Measurements from ENCODE around the gene PTPRJ.
A peak's percentile ranks its signal among the peaks of the same experiment; 100 is the strongest.

PTPRJ gene

GRCh38 chr11:48104568-48104924 is 124.2 kb downstream of the PTPRJ start:
- no peak for TF ChIP-seq CTCF (IDR thresholded peaks at IDR 0.05; ENCODE audit: low read depth, low read length)
- in situ Hi-C loops (cut with HindIII; ENCODE audit: low sequenced_read_pairs): no loop called here
- no peak for DNase-seq (ENCODE audit: low read depth, low spot score)
- no peak overlapping the region for H3K4me3 ChIP-seq (ENCODE audit: low read depth, low read length)

- no peak overlapping the region for H3K4me3 ChIP-seq (ENCODE audit: low read depth, low read length)
- no peak for TF ChIP-seq CTCF (IDR thresholded peaks at IDR 0.05; ENCODE audit: low read depth, low read length)
- DNase-seq (ENCODE audit: low read depth, low spot score): no peak
- in situ Hi-C loops (cut with HindIII; ENCODE audit: low sequenced_read_pairs): no loop called here
These were observed 125.0 kb downstream of the PTPRJ start for GRCh38 chr11:48105096-48105990.

- in situ Hi-C loops (cut with HindIII; ENCODE audit: low sequenced_read_pairs): no loop called here
- no peak overlapping the region for H3K4me3 ChIP-seq (ENCODE audit: low read depth, low read length)
- no peak for TF ChIP-seq CTCF (IDR thresholded peaks at IDR 0.05; ENCODE audit: low read depth, low read length)
- DNase-seq (ENCODE audit: low read depth, low spot score): no peak
These were observed 125.8 kb downstream of the PTPRJ start for GRCh38 chr11:48106166-48106565.

GRCh38 chr11:48107188-48107704 is 126.9 kb downstream of the PTPRJ start:
- DNase-seq (ENCODE audit: low read depth, low spot score): no peak
- no peak overlapping the region for H3K4me3 ChIP-seq (ENCODE audit: low read depth, low read length)
- TF ChIP-seq CTCF (IDR thresholded peaks at IDR 0.05; ENCODE audit: low read depth, low read length): no peak
- in situ Hi-C loops (cut with HindIII; ENCODE audit: low sequenced_read_pairs): no loop called here

GRCh38 chr11:48108231-48109045 is 128.1 kb downstream of the PTPRJ start:
- no peak overlapping the region for H3K4me3 ChIP-seq (ENCODE audit: low read depth, low read length)
- TF ChIP-seq CTCF (IDR thresholded peaks at IDR 0.05; ENCODE audit: low read depth, low read length): no peak
- no peak for DNase-seq (ENCODE audit: low read depth, low spot score)
- in situ Hi-C loops (cut with HindIII; ENCODE audit: low sequenced_read_pairs): no loop called here

GRCh38 chr11:48109046-48109666 is 128.8 kb downstream of the PTPRJ start:
- no peak overlapping the region for H3K4me3 ChIP-seq (ENCODE audit: low read depth, low read length)
- peak; percentile 64 for DNase-seq (ENCODE audit: low read depth, low spot score)
- TF ChIP-seq CTCF (IDR thresholded peaks at IDR 0.05; ENCODE audit: low read depth, low read length): peak; percentile 41
- in situ Hi-C loops (cut with HindIII; ENCODE audit: low sequenced_read_pairs): no loop called here

Measured in astrocyte of the spinal cord (primary cell).